Activated naive CD8-positive, alpha-beta T cell treated with anti-CD3 and anti-CD28 coated beads, Interleukin-2, amount 50 U/mL, for 24 hours (primary cell): ENCODE data around the gene NFIA.
"Not testable (repeated sequence)": the region's sequence is repeated elsewhere in the genome, so short reads cannot be mapped to it uniquely, and the experiment has no call there.

Source experiments
- ATAC-seq: fragments of 150-1000 bp; cut with Tn5 transposase; one replicate; pipeline ENCODE4 v1.10.0; 2021
- DNase-seq: peaks from one replicate; pipeline ENCODE4 v3.0.0; 2021
- H3K27ac Mint-ChIP-seq: one replicate; pipeline ENCODE4 v1.8.0; 2021; ENCODE audit warnings: mild to moderate bottlenecking, mixed read lengths
- H3K27me3 Mint-ChIP-seq: one replicate; pipeline ENCODE4 v1.8.0; 2021; ENCODE audit warnings: mixed read lengths
- H3K36me3 Mint-ChIP-seq: one replicate; pipeline ENCODE4 v1.8.0; 2021; ENCODE audit warnings: low read depth, mixed read lengths
- H3K4me1 Mint-ChIP-seq: one replicate; pipeline ENCODE4 v1.8.0; 2021; ENCODE audit warnings: mixed read lengths
- H3K4me3 Mint-ChIP-seq: one replicate; pipeline ENCODE4 v1.8.0; 2021; ENCODE audit warnings: mild to moderate bottlenecking, moderate library complexity, mixed read lengths
- H3K9me3 Mint-ChIP-seq: one replicate; pipeline ENCODE4 v1.8.0; 2021; ENCODE audit warnings: mixed read lengths

The NFIA gene

GRCh38 chr1:61116421-61116820 is 34.1 kb downstream of the NFIA start:
- ATAC-seq (no peak), DNase-seq (no peak)
- Mint-ChIP-seq H3K27ac (no peak overlapping the region), H3K4me3 (no peak overlapping the region), H3K9me3 (peaks cover 5% of the 10 kb centered on the region), H3K36me3 (peaks cover 3% of the 10 kb centered on the region), H3K4me1 (no peaks in the 10 kb centered on the region), H3K27me3 (peaks cover 3% of the 10 kb centered on the region)

- Mint-ChIP-seq H3K27ac (no peak overlapping the region), H3K27me3 (peaks cover 3% of the 10 kb centered on the region), H3K4me3 (no peak overlapping the region), H3K36me3 (peaks cover 3% of the 10 kb centered on the region), H3K4me1 (no peaks in the 10 kb centered on the region), H3K9me3 (peaks cover 5% of the 10 kb centered on the region)
- no peak for ATAC-seq
- DNase-seq = no peak
These were observed 34.9 kb downstream of the NFIA start for GRCh38 chr1:61117283-61117682.

GRCh38 chr1:61119085-61119484 is 36.7 kb downstream of the NFIA start:
- H3K27me3 Mint-ChIP-seq = no peaks in the 10 kb centered on the region
- H3K27ac Mint-ChIP-seq = no peak overlapping the region
- no peak overlapping the region for H3K4me3 Mint-ChIP-seq
- H3K9me3 Mint-ChIP-seq = no peaks in the 10 kb centered on the region
- DNase-seq (no peak), ATAC-seq (no peak)
- no peaks in the 10 kb centered on the region for H3K36me3 Mint-ChIP-seq
- no peaks in the 10 kb centered on the region for H3K4me1 Mint-ChIP-seq

- Mint-ChIP-seq H3K4me3 (no peak overlapping the region), H3K9me3 (no peaks in the 10 kb centered on the region), H3K27me3 (no peaks in the 10 kb centered on the region), H3K4me1 (no peaks in the 10 kb centered on the region), H3K27ac (no peak overlapping the region), H3K36me3 (no peaks in the 10 kb centered on the region)
- ATAC-seq (no peak), DNase-seq (no peak)
These were observed 38.0 kb downstream of the NFIA start for GRCh38 chr1:61120246-61120840.

GRCh38 chr1:61120998-61121397 is 38.6 kb downstream of the NFIA start:
- Mint-ChIP-seq H3K4me1 (no peaks in the 10 kb centered on the region), H3K9me3 (no peaks in the 10 kb centered on the region), H3K36me3 (no peaks in the 10 kb centered on the region), H3K27ac (no peak overlapping the region), H3K4me3 (no peak overlapping the region), H3K27me3 (no peaks in the 10 kb centered on the region)
- DNase-seq = no peak
- ATAC-seq = no peak

GRCh38 chr1:61121631-61122030 is 39.3 kb downstream of the NFIA start:
- Mint-ChIP-seq H3K27ac (no peak overlapping the region), H3K4me1 (no peaks in the 10 kb centered on the region), H3K9me3 (no peaks in the 10 kb centered on the region)

GRCh38 chr1:61122389-61122788 is 40.0 kb downstream of the NFIA start:
- Mint-ChIP-seq H3K36me3 (no peaks in the 10 kb centered on the region), H3K4me3 (no peak overlapping the region), H3K27ac (no peak overlapping the region), H3K27me3 (no peaks in the 10 kb centered on the region), H3K9me3 (no peaks in the 10 kb centered on the region), H3K4me1 (no peaks in the 10 kb centered on the region)
- DNase-seq (no peak), ATAC-seq (no peak)

More at GRCh38 chr1:61121631-61122030, 39.3 kb downstream of the NFIA start:
- Mint-ChIP-seq H3K4me3 (no peak overlapping the region), H3K27me3 (no peaks in the 10 kb centered on the region), H3K36me3 (no peaks in the 10 kb centered on the region)
- DNase-seq (no peak), ATAC-seq (no peak)

- no peaks in the 10 kb centered on the region for H3K36me3 Mint-ChIP-seq
- no peaks in the 10 kb centered on the region for H3K9me3 Mint-ChIP-seq
- DNase-seq = no peak
- no peak overlapping the region for H3K27ac Mint-ChIP-seq
- ATAC-seq = no peak
- H3K4me3 Mint-ChIP-seq = no peak overlapping the region
- no peaks in the 10 kb centered on the region for H3K4me1 Mint-ChIP-seq
- H3K27me3 Mint-ChIP-seq = no peaks in the 10 kb centered on the region
These were observed 41.0 kb downstream of the NFIA start for GRCh38 chr1:61123326-61123725.

GRCh38 chr1:61124078-61124477 is 41.7 kb downstream of the NFIA start:
- Mint-ChIP-seq H3K36me3 (no peaks in the 10 kb centered on the region), H3K27me3 (no peaks in the 10 kb centered on the region)

GRCh38 chr1:61124696-61125095 is 42.3 kb downstream of the NFIA start:
- no peak for DNase-seq
- no peaks in the 10 kb centered on the region for H3K4me1 Mint-ChIP-seq
- H3K27ac Mint-ChIP-seq = no peak overlapping the region
- H3K4me3 Mint-ChIP-seq = no peak overlapping the region
- no peak for ATAC-seq
- H3K36me3 Mint-ChIP-seq = no peaks in the 10 kb centered on the region
- no peaks in the 10 kb centered on the region for H3K9me3 Mint-ChIP-seq
- no peaks in the 10 kb centered on the region for H3K27me3 Mint-ChIP-seq

More at GRCh38 chr1:61124078-61124477, 41.7 kb downstream of the NFIA start:
- no peak overlapping the region for H3K27ac Mint-ChIP-seq
- H3K4me3 Mint-ChIP-seq = no peak overlapping the region
- ATAC-seq (no peak), DNase-seq (no peak)
- no peaks in the 10 kb centered on the region for H3K4me1 Mint-ChIP-seq
- H3K9me3 Mint-ChIP-seq = no peaks in the 10 kb centered on the region

- Mint-ChIP-seq H3K27ac (no peak overlapping the region), H3K27me3 (no peaks in the 10 kb centered on the region), H3K9me3 (no peaks in the 10 kb centered on the region), H3K36me3 (no peaks in the 10 kb centered on the region), H3K4me3 (no peak overlapping the region), H3K4me1 (no peaks in the 10 kb centered on the region)
- DNase-seq (no peak), ATAC-seq (no peak)
These were observed 42.9 kb downstream of the NFIA start for GRCh38 chr1:61125263-61125662.

GRCh38 chr1:61125895-61126294 is 43.5 kb downstream of the NFIA start:
- H3K27ac Mint-ChIP-seq = no peak overlapping the region
- no peak for DNase-seq
- no peak overlapping the region for H3K4me3 Mint-ChIP-seq
- H3K36me3 Mint-ChIP-seq = no peaks in the 10 kb centered on the region
- H3K27me3 Mint-ChIP-seq = no peaks in the 10 kb centered on the region
- ATAC-seq = no peak
- no peaks in the 10 kb centered on the region for H3K9me3 Mint-ChIP-seq
- H3K4me1 Mint-ChIP-seq = no peaks in the 10 kb centered on the region

GRCh38 chr1:61126843-61127242 is 44.5 kb downstream of the NFIA start:
- not testable (repeated sequence) for H3K4me1 Mint-ChIP-seq, DNase-seq, ATAC-seq, H3K9me3 Mint-ChIP-seq, H3K27me3 Mint-ChIP-seq, H3K36me3 Mint-ChIP-seq, H3K27ac Mint-ChIP-seq, H3K4me3 Mint-ChIP-seq

GRCh38 chr1:61130338-61131000 is 48.1 kb downstream of the NFIA start:
- no peak overlapping the region for H3K4me3 Mint-ChIP-seq
- no peaks in the 10 kb centered on the region for H3K9me3 Mint-ChIP-seq
- DNase-seq = no peak
- no peak for ATAC-seq
- peaks cover 7% of the 10 kb centered on the region for H3K4me1 Mint-ChIP-seq
- no peak overlapping the region for H3K27ac Mint-ChIP-seq
- no peaks in the 10 kb centered on the region for H3K36me3 Mint-ChIP-seq
- peaks cover 12% of the 10 kb centered on the region for H3K27me3 Mint-ChIP-seq

GRCh38 chr1:61131248-61131647 is 48.9 kb downstream of the NFIA start:
- Mint-ChIP-seq H3K27ac (no peak overlapping the region), H3K4me1 (peaks cover 7% of the 10 kb centered on the region)

More at GRCh38 chr1:61131248-61131647, 48.9 kb downstream of the NFIA start:
- ATAC-seq (no peak), DNase-seq (no peak)
- no peaks in the 10 kb centered on the region for H3K9me3 Mint-ChIP-seq
- H3K4me3 Mint-ChIP-seq = no peak overlapping the region
- H3K27me3 Mint-ChIP-seq = peaks cover 12% of the 10 kb centered on the region
- no peaks in the 10 kb centered on the region for H3K36me3 Mint-ChIP-seq
